PFSK-1 (cell line): ENCODE results near the gene CTIF.

Source experiments
- FOXP2 ChIP-seq: optimal IDR thresholded peaks from 2 replicates; pipeline ENCODE3; 2011; ENCODE audit warnings: borderline replicate concordance, control low read depth, inconsistent platforms; ENCODE audit not compliant: insufficient read depth; ENCODE audit errors: extremely low read length, extremely low read depth
- POLR2AphosphoS5 ChIP-seq: IDR thresholded peaks from 2 replicates; pipeline ENCODE4 v1.6.1; 2012; ENCODE audit warnings: low read depth, mild to moderate bottlenecking, control low read depth, low read length, moderate library complexity
- REST ChIP-seq, 2 experiments: IDR thresholded peaks; 2 replicates each; pipeline versions ENCODE4 v1.6.1 to v1.8.0; 2011 to 2012; ENCODE audit warnings: low read depth in 2 of 2, low read length in 2 of 2, control low read depth in 1 of 2, inconsistent platforms in 1 of 2, mild to moderate bottlenecking in 1 of 2, moderate library complexity in 1 of 2; ENCODE audit not compliant: insufficient read depth in 1 of 2
- SIN3A ChIP-seq: IDR thresholded peaks from 2 replicates; pipeline ENCODE4 v1.6.1; 2012; ENCODE audit warnings: mild to moderate bottlenecking, low read length, moderate library complexity, borderline replicate concordance; ENCODE audit not compliant: insufficient read depth
- TAF1 ChIP-seq: IDR thresholded peaks from 2 replicates; pipeline ENCODE4 v1.6.1; 2012; ENCODE audit warnings: low read length, control low read depth, borderline replicate concordance; ENCODE audit not compliant: insufficient read depth

CTIF gene

GRCh38 chr18:48592540-48593171 is 53.8 kb downstream of the CTIF start:
- TF ChIP-seq FOXP2 (no peak), POLR2AphosphoS5 (no peak), SIN3A (no peak), REST (IDR thresholded peaks at IDR 0.05; ENCODE audit: insufficient read depth in 1 of 2, low read depth in 2 of 2, low read length in 2 of 2) (no peak), TAF1 (no peak)

- TF ChIP-seq TAF1 (no peak), SIN3A (no peak), FOXP2 (no peak), REST (IDR thresholded peaks at IDR 0.05; ENCODE audit: insufficient read depth in 1 of 2, low read depth in 2 of 2, low read length in 2 of 2) (no peak), POLR2AphosphoS5 (no peak)
Observed at GRCh38 chr18:48594471-48595094, 55.8 kb downstream of the CTIF start.

GRCh38 chr18:48595703-48596218 is 56.9 kb downstream of the CTIF start:
- TF ChIP-seq REST (IDR thresholded peaks at IDR 0.05; ENCODE audit: insufficient read depth in 1 of 2, low read depth in 2 of 2, low read length in 2 of 2): no peak

GRCh38 chr18:48597110-48597509 is 58.3 kb downstream of the CTIF start:
- TF ChIP-seq POLR2AphosphoS5: no peak
- TF ChIP-seq TAF1: no peak
- no peak for TF ChIP-seq REST (IDR thresholded peaks at IDR 0.05; ENCODE audit: insufficient read depth in 1 of 2, low read depth in 2 of 2, low read length in 2 of 2)
- TF ChIP-seq FOXP2: no peak
- TF ChIP-seq SIN3A: no peak

GRCh38 chr18:48597671-48598070 is 58.8 kb downstream of the CTIF start:
- TF ChIP-seq TAF1 (no peak), SIN3A (no peak), FOXP2 (no peak), REST (IDR thresholded peaks at IDR 0.05; ENCODE audit: insufficient read depth in 1 of 2, low read depth in 2 of 2, low read length in 2 of 2) (no peak), POLR2AphosphoS5 (no peak)
